22Rv1 (cell line): ENCODE data around the gene POLR2J.

Experiments used
- CTCF ChIP-seq: fragments of 450-650 bp; IDR thresholded peaks from 2 replicates; pipeline ENCODE4 v1.5.1; 2017; ENCODE audit warnings: mild to moderate bottlenecking
- ZFX ChIP-seq: fragments of 450-650 bp; IDR thresholded peaks from 2 replicates; pipeline ENCODE4 v1.6.1; 2017; ENCODE audit warnings: antibody characterized with exemption, borderline replicate concordance

GRCh38 chr7:102433219-102434038, 45.3 kb downstream of the POLR2J start, which contains the start of gene ORAI2:
- TF ChIP-seq CTCF, result no peak
- TF ChIP-seq ZFX, result no peak
